ENCODE data around the gene SEPTIN2.
"Not testable (repeated sequence)": the region's sequence is repeated elsewhere in the genome, so short reads cannot be mapped to it uniquely, and the experiment has no call there.

SEPTIN2 gene

DNA sequence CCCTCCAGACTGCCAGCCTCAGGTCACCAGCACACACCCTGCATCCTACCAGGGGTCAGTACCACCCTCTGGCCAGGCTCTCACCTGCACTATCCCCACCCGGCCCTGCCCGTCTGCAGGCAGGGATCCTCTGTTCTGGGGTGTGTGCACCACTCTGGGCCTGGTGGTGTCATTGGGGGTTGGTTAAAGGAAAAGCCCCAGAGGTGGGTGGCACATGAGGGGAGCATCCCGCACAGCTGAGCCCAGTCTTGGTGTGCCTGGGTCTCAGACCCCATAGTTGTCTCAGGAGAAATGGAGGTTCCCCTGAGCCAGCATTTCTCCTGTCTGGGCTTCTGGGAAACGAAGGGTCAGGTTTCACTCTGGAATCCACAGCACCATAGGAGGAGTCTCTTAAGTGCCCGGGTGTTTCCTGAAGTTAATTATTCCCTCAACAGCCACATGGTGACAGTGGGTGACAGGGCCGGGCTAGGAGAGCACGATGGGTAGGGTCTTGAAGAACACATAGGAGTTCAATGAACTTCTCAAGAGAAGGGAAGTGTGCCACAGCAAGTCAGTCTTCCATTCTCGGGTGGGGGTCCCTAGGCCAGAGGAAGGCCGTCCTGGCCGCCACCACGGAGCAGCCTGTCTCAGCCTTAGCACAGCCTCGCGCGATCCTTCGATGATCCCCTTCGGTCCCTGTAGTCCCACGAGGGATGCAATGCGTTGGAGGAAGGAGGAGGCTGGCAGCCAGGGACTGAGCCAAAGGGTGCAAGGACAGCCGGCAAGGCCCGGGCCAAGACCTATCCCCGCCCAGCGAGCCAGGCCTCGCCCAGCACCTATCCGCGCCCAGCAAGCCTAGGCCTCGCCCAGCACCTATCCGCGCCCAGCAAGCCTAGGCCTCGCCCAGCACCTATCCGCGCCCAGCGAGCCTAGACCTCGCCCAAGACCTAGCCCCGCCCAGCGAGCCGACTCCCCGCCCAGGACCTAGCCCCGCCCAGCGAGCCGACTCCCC, 39.2 kb downstream of the SEPTIN2 start:
- no peak for DNase-seq

DNA sequence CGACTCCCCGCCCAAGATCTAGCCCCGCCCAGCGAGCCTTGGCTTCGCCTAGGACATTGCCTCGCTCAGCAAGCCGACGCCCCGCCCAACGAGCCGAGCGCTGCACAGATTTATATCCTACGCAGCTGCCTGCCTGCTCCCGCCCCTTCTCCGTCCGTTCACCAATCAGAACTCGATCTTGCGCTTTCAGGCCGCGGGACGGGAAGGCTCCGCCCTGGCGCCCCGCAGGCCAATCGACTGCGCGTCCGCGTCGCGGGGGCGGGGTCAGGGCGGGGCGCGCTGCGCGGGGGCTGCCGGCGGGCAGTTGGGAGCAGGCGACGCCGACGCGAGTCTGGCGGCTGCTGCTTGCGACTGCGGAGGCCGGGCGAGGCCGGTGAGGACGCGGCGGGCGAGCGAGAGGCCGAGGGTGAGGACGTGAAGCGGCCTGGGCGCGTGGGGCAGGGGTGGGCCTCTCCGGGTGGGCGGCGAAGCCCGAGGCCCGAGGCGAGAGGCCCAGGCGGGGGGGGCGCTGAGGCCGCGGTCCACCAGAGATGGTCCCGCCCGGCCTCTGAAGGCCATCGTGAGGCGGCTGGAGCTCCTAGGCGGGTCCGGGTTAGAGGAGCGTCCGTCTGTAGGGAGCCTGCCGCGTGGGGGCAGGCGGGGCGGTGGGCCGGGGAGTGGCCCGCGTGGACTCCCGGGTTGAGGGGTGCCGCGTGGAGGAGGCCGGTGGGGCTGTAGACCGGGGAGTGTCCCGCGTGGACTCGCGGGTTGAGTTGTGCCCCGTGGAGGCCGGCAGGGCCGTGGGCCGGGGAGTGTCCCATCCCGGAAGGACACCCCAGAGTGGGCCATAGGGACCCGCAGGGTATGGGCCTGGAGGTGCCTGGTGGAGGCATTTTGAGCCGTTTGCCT, 40.5 kb downstream of the SEPTIN2 start, which contains the start of gene FARP2:
Gene FARP2 (plus strand): TSS at position 303 of the 888 bp plus-strand sequence. CDS start 16,823 bp downstream, outside the sequence.
- DNase-seq = peak; percentile 93

DNA sequence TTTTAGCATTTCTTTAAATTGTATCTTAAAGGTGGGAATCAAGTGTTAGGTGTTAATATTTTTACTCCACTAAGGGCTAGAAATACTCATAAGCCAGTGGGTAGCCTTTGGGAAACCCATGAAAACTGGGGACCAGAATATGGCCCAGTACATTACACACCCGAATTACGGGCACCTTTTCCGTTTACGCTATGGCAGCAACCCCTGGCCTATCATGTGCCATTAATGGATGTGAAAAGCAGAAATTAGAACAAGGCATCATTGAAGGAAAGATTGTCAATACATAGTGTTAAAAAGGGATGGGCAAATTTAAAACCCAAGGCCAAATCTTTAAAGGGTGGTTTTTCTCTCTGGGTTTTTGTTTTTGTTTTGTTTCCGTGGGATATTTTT, 41.1 kb downstream of the SEPTIN2 start:
- DNase-seq = no peak

- no peak for DNase-seq
Measured at GRCh38 chr2:241357531-241357930, 41.8 kb downstream of the SEPTIN2 start.

DNA sequence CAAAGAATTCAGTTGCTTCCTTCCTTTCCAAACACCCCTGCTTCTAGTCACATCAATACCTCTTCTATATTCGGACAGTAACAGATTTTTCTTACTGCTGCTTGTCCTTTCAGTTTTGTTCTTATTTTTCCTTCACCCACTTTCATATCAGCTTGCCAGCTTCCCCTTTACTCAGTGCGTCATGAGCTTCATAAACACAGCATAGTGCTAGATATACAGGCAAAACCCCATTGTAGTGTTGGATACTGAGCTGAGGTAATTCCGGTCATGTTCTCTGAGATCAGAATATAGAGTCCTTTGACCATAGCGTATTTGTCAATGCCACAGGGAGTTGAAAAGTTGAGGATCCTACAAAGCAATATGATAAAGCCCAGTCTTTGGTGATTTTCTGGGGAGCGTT, 42.7 kb downstream of the SEPTIN2 start:
- DNase-seq = no peak

DNA sequence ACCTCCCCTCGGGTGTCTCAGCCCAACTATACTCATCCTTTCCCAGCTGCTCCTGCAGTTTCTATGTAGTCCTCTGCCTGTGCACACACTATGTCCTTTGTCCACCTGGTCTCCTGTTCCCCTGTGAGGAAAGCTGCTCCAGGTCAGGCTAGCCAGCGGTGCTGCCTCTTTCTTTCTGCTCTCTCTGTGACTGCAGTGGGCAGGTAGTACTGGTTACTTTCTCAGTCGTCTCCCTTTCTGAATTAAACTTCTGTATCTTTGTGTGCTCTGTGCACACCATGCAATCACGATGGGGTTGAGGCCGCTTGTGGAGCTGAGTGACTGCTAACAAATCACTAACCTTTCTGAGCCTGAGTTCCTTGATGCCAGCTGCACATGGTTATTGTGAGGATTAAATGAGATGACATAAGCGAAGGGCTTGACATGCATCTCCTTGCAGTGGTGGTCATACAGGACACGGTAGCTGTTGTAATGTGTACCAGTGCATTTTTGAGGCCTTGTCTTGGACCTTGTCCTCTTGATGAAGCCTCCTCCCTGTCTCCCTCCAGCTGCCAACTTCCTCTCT, 43.8 kb downstream of the SEPTIN2 start:
- DNase-seq = no peak

DNA sequence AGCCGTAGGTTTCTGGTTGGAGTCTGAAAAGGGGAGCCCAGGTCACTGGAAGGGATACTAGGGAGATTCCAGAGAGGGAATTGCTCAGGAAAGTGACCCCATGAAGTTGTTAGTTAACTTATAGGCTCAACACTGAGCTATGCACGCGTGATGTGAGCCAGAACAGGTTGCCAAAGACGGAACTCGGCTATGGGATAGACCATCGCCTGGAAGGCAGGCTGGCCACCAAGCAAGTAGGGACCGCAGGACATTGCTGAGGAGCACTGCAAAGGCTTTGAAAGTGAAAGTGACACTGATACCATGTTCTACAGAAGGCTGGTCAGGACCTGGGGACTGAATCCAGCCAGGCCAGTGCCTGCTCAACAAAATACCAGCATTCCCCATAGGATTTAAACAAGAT, 47.7 kb downstream of the SEPTIN2 start:
- no peak for DNase-seq

GRCh38 chr2:241364781-241365180, 49.1 kb downstream of the SEPTIN2 start:
- no peak for DNase-seq

DNA sequence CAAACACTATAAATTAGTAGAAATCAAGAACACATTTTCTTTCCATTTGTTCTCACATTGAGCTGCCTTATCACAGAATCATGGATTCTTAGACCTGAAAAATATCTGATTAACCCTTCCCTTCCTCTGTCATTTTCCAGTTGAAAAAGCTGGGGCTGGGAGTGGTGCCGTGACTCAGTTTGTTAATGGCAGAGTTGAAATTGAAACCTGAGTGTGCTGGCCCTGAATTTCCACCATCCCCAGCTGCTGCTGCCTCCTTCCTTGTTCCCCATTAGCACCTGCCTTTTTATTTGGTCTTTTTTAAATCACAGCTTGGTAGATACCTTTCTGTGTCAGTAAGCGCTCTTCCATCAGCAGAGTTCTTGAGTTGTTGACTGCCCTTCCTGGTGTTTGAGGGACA, 51.0 kb downstream of the SEPTIN2 start:
- no peak for DNase-seq

- DNase-seq = no peak
Measured at GRCh38 chr2:241368643-241369042, 52.9 kb downstream of the SEPTIN2 start.

GRCh38 chr2:241372361-241372992, 56.8 kb downstream of the SEPTIN2 start:
- no peak for DNase-seq

DNA sequence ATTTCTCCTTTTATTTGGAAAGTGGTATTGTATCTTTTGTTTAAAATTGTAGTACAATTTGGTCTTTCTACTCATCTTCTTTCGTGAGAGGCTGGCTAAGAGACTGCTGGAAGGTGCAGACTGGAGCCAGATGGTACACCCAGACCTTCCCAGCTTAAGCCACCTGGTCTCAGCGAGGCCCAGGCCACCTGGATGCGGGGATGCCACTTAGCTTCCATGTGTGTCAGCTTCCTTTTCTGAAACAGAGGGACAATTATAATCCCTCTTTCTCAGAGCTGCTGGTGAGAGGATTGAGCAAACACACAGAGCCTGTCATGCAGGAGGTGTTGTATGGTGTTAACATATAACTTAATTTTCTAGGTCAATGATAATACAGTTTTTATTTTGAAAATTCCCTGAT, 57.7 kb downstream of the SEPTIN2 start:
- DNase-seq = no peak

GRCh38 chr2:241373906-241374305, 58.2 kb downstream of the SEPTIN2 start:
- not testable (repeated sequence) for DNase-seq

DNA sequence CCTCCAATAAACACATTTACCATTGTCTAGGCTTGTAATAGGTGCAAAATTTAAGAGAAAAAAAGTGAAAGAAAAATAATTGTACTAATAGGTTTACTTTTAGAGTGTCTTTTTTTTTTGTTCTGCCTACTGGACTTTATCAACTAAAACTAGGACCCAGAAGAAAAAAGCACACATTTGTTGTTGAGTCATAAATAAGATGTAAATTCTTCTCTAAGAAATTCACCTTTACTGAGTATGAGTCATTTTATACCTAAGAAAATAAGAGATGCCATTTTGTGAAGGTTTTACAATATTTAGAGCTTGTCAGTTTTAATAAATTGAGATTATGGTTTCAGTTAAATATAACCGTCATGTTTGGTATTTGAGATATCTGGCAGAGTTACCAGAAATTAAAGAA, 59.6 kb downstream of the SEPTIN2 start:
- no peak for DNase-seq

GRCh38 chr2:241376808-241377207, 61.1 kb downstream of the SEPTIN2 start:
- DNase-seq = no peak

GRCh38 chr2:241378816-241379215, 63.1 kb downstream of the SEPTIN2 start:
- no peak for DNase-seq

GRCh38 chr2:241379481-241380480, 64.1 kb downstream of the SEPTIN2 start:
- no peak for DNase-seq

- DNase-seq = no peak
Measured at GRCh38 chr2:241381872-241382271, 66.1 kb downstream of the SEPTIN2 start.

- not testable (repeated sequence) for DNase-seq
Measured at GRCh38 chr2:241385450-241385849, 69.7 kb downstream of the SEPTIN2 start.

- no peak for DNase-seq
Measured at GRCh38 chr2:241386519-241386918, 70.8 kb downstream of the SEPTIN2 start.

GRCh38 chr2:241389697-241390096, 74.0 kb downstream of the SEPTIN2 start:
- DNase-seq = no peak

All from GOT3 (cell line).